HCT116 (cell line): ENCODE measurements around the gene BCL7A. TPM values are rescaled to one million over a fixed set of nuclear protein-coding genes. Genes with fewer than 3 reads are reported as not detected.
A peak's percentile ranks its signal among the peaks of the same experiment; 100 is the strongest.

Experiments used
- ATAC-seq: fragments of 200-7000 bp; cut with Tn5 transposase; 2 replicates; pipeline ENCODE4 v1.9.1; 2020; ENCODE audit warnings: mild to moderate bottlenecking, moderate library complexity
- BruUV-seq: library from RNA; stranded (reverse); fragments of 400-500 nt; replicated peaks from 2 replicates; lab custom pipeline; 2021; lab: Mats Ljungman, UMichigan
- CTCF ChIA-PET: fragments of 300-600 bp; sonication (Branson Sonifier 250); formaldehyde crosslinking; loops from one replicate; lab custom pipeline; 2021; ENCODE audit warnings: antibody characterized with exemption; lab: Charles Lee
- POLR2A ChIA-PET: fragments of 300-600, 350-600 bp; sonication (Branson Sonifier 250); formaldehyde crosslinking; loops from one replicate; lab custom pipeline; 2021; ENCODE audit warnings: antibody characterized with exemption; lab: Charles Lee
- RAD21 ChIA-PET, 2 experiments: fragments of 300-600 bp; sonication (Branson Sonifier 250); formaldehyde crosslinking; loops; one replicate each; lab custom pipeline; 2023; ENCODE audit warnings: low total read pairs in 2 of 2; ENCODE audit not compliant: uncharacterized antibody in 2 of 2, unreplicated experiment in 2 of 2, low non-redundant PET in 1 of 2; lab: Charles Lee
- DNase-seq: peaks from one replicate; pipeline ENCODE4 v3.0.0-alpha.2; 2010; ENCODE audit warnings: low read depth, low spot score
- H2AFZ ChIP-seq: fragments of 200-600 bp; shearing (Covaris generic), sonication (generic); 2 replicates; pipeline ENCODE4 v1.6.1; 2017; ENCODE audit warnings: low read depth, mixed run types, mixed read lengths, antibody characterized with exemption, low read length; ENCODE audit not compliant: poor library complexity, severe bottlenecking
- H3K27ac ChIP-seq: 2 replicates; pipeline ENCODE4 v1.5.1; 2012; ENCODE audit warnings: low read depth, low read length
- H3K27me3 ChIP-seq: fragments of 200-600 bp; sonication (generic); 2 replicates; pipeline ENCODE4 v1.6.1; 2016; ENCODE audit warnings: mixed run types, low read length, mixed read lengths; ENCODE audit not compliant: insufficient read depth
- H3K36me3 ChIP-seq, 2 experiments: fragments of 200-500 bp in 1 of 2; fragments of 200-600 bp in 1 of 2; sonication (Bioruptor generic) in 1 of 2; sonication (generic) in 1 of 2; 2 replicates each; pipeline versions ENCODE4 v1.5.1 to v1.6.1; 2014 to 2016; ENCODE audit warnings: low read length in 2 of 2, inconsistent platforms in 1 of 2, mixed read lengths in 1 of 2, mixed run types in 1 of 2; ENCODE audit not compliant: insufficient read depth in 2 of 2, control insufficient read depth in 1 of 2
- H3K4me1 ChIP-seq, 2 experiments: fragments of 200-600 bp in 1 of 2; sonication (generic) in 1 of 2; 2 replicates each; pipeline versions ENCODE4 v1.5.1 to v1.6.1; 2012 to 2017; ENCODE audit warnings: low read length in 2 of 2, inconsistent platforms in 1 of 2, mild to moderate bottlenecking in 1 of 2, mixed read lengths in 1 of 2, mixed run types in 1 of 2, moderate library complexity in 1 of 2; ENCODE audit not compliant: insufficient read depth in 2 of 2, control insufficient read depth in 1 of 2
- H3K4me2 ChIP-seq: fragments of 200-600 bp; sonication (generic); 2 replicates; pipeline ENCODE4 v1.6.1; 2017; ENCODE audit warnings: mixed run types, low read length, mixed read lengths
- H3K4me3 ChIP-seq, 2 experiments: fragments of 200-600 bp in 1 of 2; sonication (generic) in 1 of 2; replicated peaks in 1 of 2; 2 replicates each; pipeline ENCODE4 v1.5.1; 2011 to 2016; ENCODE audit warnings: low read length in 2 of 2, control low read depth in 1 of 2, low read depth in 1 of 2, mild to moderate bottlenecking in 1 of 2, mixed read lengths in 1 of 2, mixed run types in 1 of 2
- H3K79me2 ChIP-seq: fragments of 200-600 bp; sonication (generic); 2 replicates; pipeline ENCODE4 v1.6.1; 2017; ENCODE audit warnings: mild to moderate bottlenecking, mixed run types, low read length, moderate library complexity, mixed read lengths; ENCODE audit not compliant: insufficient read depth
- H3K9ac ChIP-seq: fragments of 200-600 bp; sonication (generic); 2 replicates; pipeline ENCODE4 v1.6.1; 2016; ENCODE audit warnings: low read length, mixed read lengths
- H3K9me2 ChIP-seq: fragments of 200-600 bp; sonication (generic), shearing (Covaris generic); 2 replicates; pipeline ENCODE4 v1.6.1; 2017; ENCODE audit warnings: mixed run types, mild to moderate bottlenecking, moderate library complexity; ENCODE audit not compliant: insufficient read depth
- H3K9me3 ChIP-seq, 2 experiments: fragments of 200-500 bp in 1 of 2; fragments of 200-600 bp in 1 of 2; sonication (Bioruptor generic) in 1 of 2; sonication (generic) in 1 of 2; 2 replicates each; pipeline ENCODE4 v1.6.1; 2014 to 2017; ENCODE audit warnings: low read length in 2 of 2, mixed read lengths in 2 of 2, inconsistent platforms in 1 of 2, low read depth in 1 of 2, mild to moderate bottlenecking in 1 of 2, mixed run types in 1 of 2, moderate library complexity in 1 of 2; ENCODE audit not compliant: control insufficient read depth in 1 of 2, insufficient read depth in 1 of 2
- H4K20me1 ChIP-seq: fragments of 200-600 bp; sonication (generic), shearing (Covaris generic); 2 replicates; pipeline ENCODE4 v1.6.1; 2017; ENCODE audit warnings: mixed run types, mild to moderate bottlenecking, moderate library complexity; ENCODE audit not compliant: insufficient read depth
- CBX3 ChIP-seq: IDR thresholded peaks from 2 replicates; pipeline ENCODE4 v1.6.1; 2012; ENCODE audit warnings: low read depth
- CTCF ChIP-seq, 3 experiments: fragments of 200-600 bp in 1 of 3; sonication (generic) in 1 of 3; IDR thresholded peaks in 2 of 3; conservative IDR thresholded peaks in 1 of 3; 2 replicates each; pipeline ENCODE4 v1.5.1; 2012 to 2017; ENCODE audit warnings: low read depth in 2 of 3, low read length in 2 of 3, antibody characterized with exemption in 1 of 3, borderline replicate concordance in 1 of 3, control low read depth in 1 of 3, mild to moderate bottlenecking in 1 of 3, mixed read lengths in 1 of 3, mixed run types in 1 of 3, moderate library complexity in 1 of 3; ENCODE audit not compliant: insufficient read depth in 1 of 3
- ELF1 ChIP-seq: IDR thresholded peaks from 2 replicates; pipeline ENCODE4 v1.6.1; 2012; ENCODE audit warnings: low read depth, borderline replicate concordance
- EZH2phosphoT487 ChIP-seq: fragments of 200-600 bp; IDR thresholded peaks from 2 replicates; pipeline ENCODE4 v1.6.1; 2018; ENCODE audit warnings: antibody characterized with exemption, borderline replicate concordance
- FOSL1 ChIP-seq: IDR thresholded peaks from 2 replicates; pipeline ENCODE4 v1.6.1; 2012; ENCODE audit warnings: low read depth
- JUND ChIP-seq: IDR thresholded peaks from 2 replicates; pipeline ENCODE4 v1.6.1; 2012
- POLR2AphosphoS5 ChIP-seq: IDR thresholded peaks from 2 replicates; pipeline ENCODE4 v1.6.1; 2011; ENCODE audit warnings: mild to moderate bottlenecking, low read depth, low read length, moderate library complexity
- RAD21 ChIP-seq: IDR thresholded peaks from 2 replicates; pipeline ENCODE4 v1.6.1; 2012; ENCODE audit warnings: low read depth, mild to moderate bottlenecking
- REST ChIP-seq: IDR thresholded peaks from 2 replicates; pipeline ENCODE4 v1.6.1; 2012; ENCODE audit warnings: low read depth
- SIN3A ChIP-seq: IDR thresholded peaks from 2 replicates; pipeline ENCODE4 v1.6.1; 2012; ENCODE audit warnings: low read depth
- SP1 ChIP-seq: IDR thresholded peaks from 2 replicates; pipeline ENCODE4 v1.6.1; 2012; ENCODE audit warnings: low read depth
- SRF ChIP-seq: IDR thresholded peaks from 2 replicates; pipeline ENCODE4 v1.6.1; 2012; ENCODE audit warnings: low read depth
- ZFX ChIP-seq: fragments of 450-650 bp; IDR thresholded peaks from 2 replicates; pipeline ENCODE4 v1.6.1; 2017
- intact Hi-C: fragments of 100-400 bp; cut with micrococcal nuclease; formaldehyde crosslinking; loops from 2 replicates; pipeline ENCODE4 v1.10.0; 2022
- total RNA-seq: library from RNA; stranded (reverse); gene quantifications from one replicate; pipeline ENCODE4 v1.2.1, GENCODE V29; 2021; ENCODE audit not compliant: unreplicated experiment
- TF ChIP-seq, protein P1 (sequence below): IDR thresholded peaks from 2 replicates; pipeline ENCODE4 v1.6.1; 2011; ENCODE audit warnings: mild to moderate bottlenecking, low read length, moderate library complexity; ENCODE audit not compliant: insufficient replicate concordance; ENCODE audit errors: extremely low read depth

Gene BCL7A
- total RNA-seq, 1 experiment from 2014 or later = 14.2 TPM

DNA sequence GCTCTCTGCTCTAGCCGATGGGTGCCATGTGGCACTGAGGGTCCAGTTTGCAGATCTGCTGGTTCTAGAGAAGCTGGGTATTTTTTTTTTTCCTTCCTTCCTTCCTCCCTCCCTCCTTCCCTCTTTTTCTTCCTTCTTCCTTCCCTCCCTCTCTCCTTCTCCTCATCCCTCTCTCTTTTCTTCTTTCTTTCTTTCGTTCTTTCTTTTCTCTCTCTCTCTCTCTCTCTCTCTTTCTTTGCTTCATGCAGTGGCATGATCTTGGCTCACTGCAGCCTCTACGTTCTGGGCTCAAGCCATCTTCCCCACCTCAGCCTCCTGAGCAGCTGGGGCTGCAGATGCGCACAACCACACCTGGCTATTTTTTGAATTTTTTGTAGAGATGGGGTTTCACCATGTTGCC lies 2.7 kb upstream of the BCL7A start:
- no peaks in the 10 kb centered on the region for H3K36me3 ChIP-seq
- peaks cover 11 to 21% of the 10 kb centered on the region in 2 experiments for H3K4me1 ChIP-seq
- H3K9me3 ChIP-seq = 0 out of 4 replicates have a peak, but pooled peaks cover 0 to 6% of the 10 kb centered on the region in 2 experiments
- TF ChIP-seq EZH2phosphoT487 = no peak
- TF ChIP-seq RAD21 = no peak
- TF ChIP-seq POLR2AphosphoS5 = no peak
- TF ChIP-seq SP1 = no peak
- no peak for TF ChIP-seq JUND
- TF ChIP-seq REST = no peak
- H3K9me2 ChIP-seq = no peaks in the 10 kb centered on the region
- ChIA-PET POLR2A (no interaction called here), CTCF (no interaction called here), RAD21 (no interaction called here)
- ATAC-seq (no peak), DNase-seq (no peak)
- no peak overlapping the region for H3K4me2 ChIP-seq
- no peaks in the 10 kb centered on the region for H4K20me1 ChIP-seq
- no TSS peak for BruUV-seq
- H3K9ac ChIP-seq = no peak overlapping the region
- no peak overlapping the region for H2AFZ ChIP-seq
- intact Hi-C loops = no loop called here
- no peaks in the 10 kb centered on the region for H3K27me3 ChIP-seq
- H3K4me3 ChIP-seq = no peak overlapping the region
- peaks cover 13% of the 10 kb centered on the region; the same call in 1 of the 2 replicates for H3K79me2 ChIP-seq
- H3K27ac ChIP-seq = no peak overlapping the region

GRCh38 chr12:122020795-122021192 lies 890 bp upstream of the BCL7A start:
- intact Hi-C loops = no loop called here
- no TSS peak for BruUV-seq
- POLR2A ChIA-PET = no interaction called here

More at GRCh38 chr12:122020795-122021192, 890 bp upstream of the BCL7A start:
- Histone ChIP-seq H3K4me2 (peak overlapping the region; percentile 97), H3K36me3 (no peaks in the 10 kb centered on the region), H3K9me3 (0 out of 4 replicates have a peak, but pooled peaks cover 0 to 6% of the 10 kb centered on the region in 2 experiments), H3K4me1 (peaks cover 17 to 27% of the 10 kb centered on the region in 2 experiments), H3K27ac (no peak overlapping the region), H3K27me3 (no peaks in the 10 kb centered on the region), H3K4me3 (peak overlapping the region; percentile 54 to 71), H2AFZ (peak overlapping the region; percentile 56), H3K9ac (peak overlapping the region; percentile 70), H4K20me1 (no peaks in the 10 kb centered on the region), H3K79me2 (peaks cover 24% of the 10 kb centered on the region), H3K9me2 (no peaks in the 10 kb centered on the region)
- DNase-seq = no peak
- TF ChIP-seq ZFX (no peak), FOSL1 (no peak), SIN3A (no peak), RAD21 (no peak), SRF (no peak), CBX3 (no peak), CTCF (IDR thresholded peaks at IDR 0.05 in 2 of 3, conservative IDR thresholded peaks at IDR 0.05 in 1 of 3; ENCODE audit: borderline replicate concordance in 1 of 3, insufficient read depth in 1 of 3, low read depth in 2 of 3, low read length in 2 of 3) (no peak), ELF1 (no peak)
- TF ChIP-seq, protein P1, sequence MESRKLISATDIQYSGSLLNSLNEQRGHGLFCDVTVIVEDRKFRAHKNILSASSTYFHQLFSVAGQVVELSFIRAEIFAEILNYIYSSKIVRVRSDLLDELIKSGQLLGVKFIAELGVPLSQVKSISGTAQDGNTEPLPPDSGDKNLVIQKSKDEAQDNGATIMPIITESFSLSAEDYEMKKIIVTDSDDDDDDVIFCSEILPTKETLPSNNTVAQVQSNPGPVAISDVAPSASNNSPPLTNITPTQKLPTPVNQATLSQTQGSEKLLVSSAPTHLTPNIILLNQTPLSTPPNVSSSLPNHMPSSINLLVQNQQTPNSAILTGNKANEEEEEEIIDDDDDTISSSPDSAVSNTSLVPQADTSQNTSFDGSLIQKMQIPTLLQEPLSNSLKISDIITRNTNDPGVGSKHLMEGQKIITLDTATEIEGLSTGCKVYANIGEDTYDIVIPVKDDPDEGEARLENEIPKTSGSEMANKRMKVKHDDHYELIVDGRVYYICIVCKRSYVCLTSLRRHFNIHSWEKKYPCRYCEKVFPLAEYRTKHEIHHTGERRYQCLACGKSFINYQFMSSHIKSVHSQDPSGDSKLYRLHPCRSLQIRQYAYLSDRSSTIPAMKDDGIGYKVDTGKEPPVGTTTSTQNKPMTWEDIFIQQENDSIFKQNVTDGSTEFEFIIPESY = no peak
- RAD21 ChIA-PET = no interaction called here
- CTCF ChIA-PET = no interaction called here
- ATAC-seq = no peak
